SK-N-SH treated with all-trans-retinoic acid at 6 μM for 48 hours (cell line): ENCODE results near the gene UBE2E3.

Experiments used
- TOX ChIP-seq: fragments of 250-450 bp; sonication (Bioruptor Pico); IDR thresholded peaks from 2 replicates; pipeline ENCODE4 v1.8.0; 2021; ENCODE audit warnings: mild to moderate bottlenecking, moderate library complexity, borderline replicate concordance
- TSHZ2 ChIP-seq: fragments of 250-450 bp; sonication (Bioruptor Pico); IDR thresholded peaks from 2 replicates; pipeline ENCODE4 v1.5.0; 2020; ENCODE audit warnings: mild to moderate bottlenecking, moderate library complexity

- TF ChIP-seq TSHZ2 (CRISPR knock-in tag), result no peak
- no peak for TF ChIP-seq TOX
Measured at GRCh38 chr2:181063696-181064095, 83.3 kb downstream of the UBE2E3 start.
